H1 (cell line): ENCODE data around the gene FARP2. TPM values are rescaled to one million over a fixed set of nuclear protein-coding genes. Genes with fewer than 3 reads are reported as not detected.

ENCODE experiments used
- ASH2L ChIP-seq: fragments of 200-600, 300-600 bp; sonication (generic); IDR thresholded peaks from one replicate; pipeline ENCODE4 v1.7.1; 2017; ENCODE audit warnings: low read length
- CEBPB ChIP-seq: IDR thresholded peaks from 2 replicates; pipeline ENCODE4 v1.6.1; 2012; ENCODE audit warnings: low read depth, low read length
- CTBP2 ChIP-seq: IDR thresholded peaks from 2 replicates; pipeline ENCODE4 v1.7.0; 2011; ENCODE audit warnings: borderline replicate concordance, mild to moderate bottlenecking, moderate library complexity, mixed read lengths, low read length; ENCODE audit not compliant: insufficient read depth, insufficient read length
- CTCF ChIP-seq, 3 experiments: IDR thresholded peaks; 1 replicate in 2 of 3; 2 replicates in 1 of 3; pipeline versions ENCODE4 v1.5.1 to v1.6.1; 2011; ENCODE audit warnings: low read length in 3 of 3, mild to moderate bottlenecking in 3 of 3, inconsistent platforms in 2 of 3, low read depth in 1 of 3, moderate library complexity in 1 of 3; ENCODE audit not compliant: insufficient read depth in 1 of 3; ENCODE audit errors: control extremely low read depth in 1 of 3
- HDAC2 ChIP-seq, 2 experiments: fragments of 300-600 bp in 1 of 2; sonication (generic) in 1 of 2; IDR thresholded peaks; 2 replicates each; pipeline ENCODE4 v1.6.1; 2011 to 2012; ENCODE audit warnings: low read depth in 2 of 2, low read length in 2 of 2, mild to moderate bottlenecking in 2 of 2, moderate library complexity in 2 of 2, borderline replicate concordance in 1 of 2, inconsistent platforms in 1 of 2
- MAX ChIP-seq: IDR thresholded peaks from 2 replicates; pipeline ENCODE4 v1.6.1; 2012; ENCODE audit warnings: inconsistent platforms
- POLR2A ChIP-seq, 2 experiments: IDR thresholded peaks; 1 replicate in 1 of 2; 2 replicates in 1 of 2; pipeline ENCODE4 v1.6.1; 2011; ENCODE audit warnings: low read depth in 2 of 2, low read length in 2 of 2, mild to moderate bottlenecking in 2 of 2; ENCODE audit errors: control extremely low read depth in 1 of 2
- SAP30 ChIP-seq: fragments of 300-600 bp; sonication (generic); IDR thresholded peaks from 2 replicates; pipeline ENCODE4 v1.7.1; 2012; ENCODE audit warnings: low read length, moderate library complexity, mild to moderate bottlenecking, inconsistent platforms; ENCODE audit not compliant: insufficient read depth, insufficient replicate concordance
- polyA plus RNA-seq, 7 experiments: library from polyadenylated mRNA; depleted of rRNA in 3 of 7; stranded (reverse) in 5 of 7; unstranded in 2 of 7; fragments of >200 nt in 5 of 7; fragments of 200-250 nt in 2 of 7; gene quantifications; 1 replicate in 5 of 7; 2 replicates in 1 of 7; 4 replicates in 1 of 7; pipeline versions ENCODE4 v1.2.1 to v1.2.3, GENCODE V29; 2011 to 2013; ENCODE audit warnings: missing spikeins in 2 of 7, mixed read lengths in 2 of 7
- total RNA-seq: library from RNA; stranded (reverse); fragmentation: NEBNext Ultra II Directional; extraction: Animal tissue kit (Norgen Biotek cat#: 25700); gene quantifications from 2 replicates; pipeline ENCODE4 v1.2.1, GENCODE V29; 2021

FARP2 gene
- total and polyA plus RNA-seq, 2 of the 8 experiments (the other 6 are each of a cell fraction or from before 2014, with no cell fraction given) = 12.4 to 33.4 TPM

DNA sequence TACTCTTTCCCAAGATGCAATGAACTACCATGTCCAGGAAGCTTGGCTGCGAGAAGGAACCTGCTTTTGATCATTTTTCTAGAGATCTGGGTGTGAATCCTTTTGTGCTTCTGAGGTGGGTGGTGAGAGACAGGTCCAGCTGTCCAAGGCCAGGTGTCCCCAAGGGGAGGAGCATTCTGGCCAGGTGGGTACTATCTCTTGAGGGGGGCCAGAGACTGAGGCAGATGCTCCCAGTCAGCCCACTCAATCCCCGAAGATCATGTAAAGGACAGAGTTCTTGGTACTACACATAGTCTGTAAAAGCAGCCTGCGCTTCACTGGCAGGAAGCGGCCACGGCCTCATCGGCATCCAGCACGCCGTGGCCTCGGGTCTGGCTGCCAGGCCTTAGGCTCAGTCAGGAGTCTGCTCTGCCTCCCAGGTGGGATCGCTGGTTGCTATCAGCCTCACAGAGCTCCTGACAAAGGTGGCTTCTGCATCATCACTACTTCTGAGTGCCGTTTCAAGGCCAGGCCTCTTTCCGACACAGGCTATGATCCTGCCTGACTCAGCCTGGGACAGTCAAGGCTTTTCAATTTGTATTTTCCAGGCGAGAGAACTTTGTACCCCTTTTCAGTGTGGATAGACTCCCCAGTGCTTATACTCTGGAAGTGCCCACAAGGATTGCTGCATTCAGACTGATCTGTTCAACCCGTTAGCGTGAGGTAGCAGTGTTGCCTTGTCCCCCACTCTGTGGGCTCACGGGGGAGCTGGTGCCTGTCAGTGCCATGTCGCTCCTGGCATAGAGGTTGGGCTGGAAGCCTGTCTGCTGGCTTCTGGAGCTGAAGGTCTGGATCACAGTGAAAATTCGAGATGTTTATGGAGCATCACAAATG is 123.2 kb downstream of the FARP2 start (continued):
- TF ChIP-seq CEBPB = no peak
- no peak for TF ChIP-seq POLR2A (IDR thresholded peaks at IDR 0.05; ENCODE audit: control extremely low read depth in 1 of 2, low read depth in 2 of 2, low read length in 2 of 2)
- TF ChIP-seq CTBP2 = no peak
- no peak for TF ChIP-seq MAX
- TF ChIP-seq SAP30 = no peak
- TF ChIP-seq ASH2L = no peak
- TF ChIP-seq HDAC2 (IDR thresholded peaks at IDR 0.05; ENCODE audit: borderline replicate concordance in 1 of 2, low read depth in 2 of 2, low read length in 2 of 2) = no peak
- no peak for TF ChIP-seq CTCF (IDR thresholded peaks at IDR 0.05; ENCODE audit: control extremely low read depth in 1 of 3, insufficient read depth in 1 of 3, low read depth in 1 of 3, low read length in 3 of 3)
- TF ChIP-seq, all 59 proteins: peak for 0
